ENCODE data around the gene RCCD1. TPM values are rescaled to one million over a fixed set of nuclear protein-coding genes. Genes with fewer than 3 reads are reported as not detected.

Gene RCCD1
- 51.4 and 51.5 TPM in 2 replicates for total RNA-seq (2021)
- Bru-seq, nascent RNA = percentile 80 among the genes with signal in this experiment
- BruChase-seq, experiment 1, labeled RNA remaining after a 2-hour chase = percentile 70 among the genes with signal in this experiment
- percentile 77 among the genes with signal in this experiment for BruChase-seq, experiment 2, labeled RNA remaining after a 6-hour chase
- long read RNA-seq, transcript RCCD1-201 (8 exons, 2,689 nt) = major isoform, 33 of 81 reads
- long read RNA-seq, partial matches to known transcripts = 22 of 81 reads
- long read RNA-seq, other reads (novel, unspliced or antisense) = 25 of 81 reads

- Histone ChIP-seq H3K9me2 (ENCODE audit: insufficient read depth) (no peaks in the 10 kb centered on the region), H3K4me1 (replicated peaks; ENCODE audit: insufficient read depth) (peaks cover 10% of the 10 kb centered on the region), H3K79me2 (ENCODE audit: low read depth) (peaks cover 25% of the 10 kb centered on the region), H3K9me3 (ENCODE audit: insufficient read depth, low read depth) (no peaks in the 10 kb centered on the region), H3K36me3 (ENCODE audit: low read depth) (no peaks in the 10 kb centered on the region), H4K20me1 (ENCODE audit: insufficient read depth) (no peaks in the 10 kb centered on the region; the same call in 1 of the 2 replicates), H3K4me2 (peak within 1 kb of the TSS; percentile 83), H3K4me3 (peak within 1 kb of the TSS; percentile 98), H2AFZ (peak within 1 kb of the TSS; percentile 100), H3K27ac (peak within 1 kb of the TSS; percentile 88), H3K27me3 (ENCODE audit: insufficient read depth, low read depth) (no peaks in the 10 kb centered on the region), H3F3A (ENCODE audit: insufficient read depth, low read depth) (peaks cover 18% of the 10 kb centered on the region)
- intact Hi-C loops (cut with micrococcal nuclease; ENCODE audit: unreplicated experiment) = loop anchor here (5.0 kb wide), 2 partner anchors 77 to 317 kb away; no protein-coding TSS in a partner anchor
- TSS peak; percentile 58 for BruUV-seq (replicated peaks)
- POLR2A ChIA-PET (ENCODE audit: unreplicated experiment) = interaction anchor here (0.6 to 1.2 kb wide), 4 partner anchors 19 to 67 kb away, joined by 4 to 9 read pairs (median 6); partner anchors contain the start of gene UNC45A
- TF ChIP-seq CTCF (conservative IDR thresholded peaks at IDR 0.05) (no peak), EZH2 (IDR thresholded peaks at IDR 0.05; ENCODE audit: low read depth) (no peak)
- CTCF ChIA-PET = interaction anchor here (0.7 kb wide), 1 partner anchor 78 kb away, joined by 4 read pairs; no protein-coding TSS in a partner anchor
- DNase-seq = peak; percentile 90 to 92
Measured at GRCh38 chr15:90954712-90955623, at the start of gene RCCD1. RCCD1 (plus strand) TSS chr15:90954884; CDS start chr15:90956735, 1,851 bp downstream.

- CTCF ChIA-PET = no interaction called here
- Histone ChIP-seq H3K79me2 (ENCODE audit: low read depth) (no peaks in the 10 kb centered on the region), H2AFZ (no peak overlapping the region), H3K4me2 (no peak overlapping the region), H3K4me1 (replicated peaks; ENCODE audit: insufficient read depth) (peaks cover 18% of the 10 kb centered on the region), H3K9me2 (ENCODE audit: insufficient read depth) (no peaks in the 10 kb centered on the region), H3K4me3 (no peak overlapping the region), H3K9me3 (ENCODE audit: insufficient read depth, low read depth) (no peaks in the 10 kb centered on the region), H3F3A (ENCODE audit: insufficient read depth, low read depth) (peaks cover 23% of the 10 kb centered on the region; the same call in 1 of the 2 replicates), H3K27me3 (ENCODE audit: insufficient read depth, low read depth) (no peaks in the 10 kb centered on the region), H4K20me1 (ENCODE audit: insufficient read depth) (no peaks in the 10 kb centered on the region), H3K27ac (no peak overlapping the region), H3K36me3 (ENCODE audit: low read depth) (no peaks in the 10 kb centered on the region)
- no TSS peak for BruUV-seq (replicated peaks)
- TF ChIP-seq EZH2 (IDR thresholded peaks at IDR 0.05; ENCODE audit: low read depth) (no peak), CTCF (conservative IDR thresholded peaks at IDR 0.05) (no peak)
- intact Hi-C loops (cut with micrococcal nuclease; ENCODE audit: unreplicated experiment) = no loop called here
- DNase-seq = no peak
- POLR2A ChIA-PET (ENCODE audit: unreplicated experiment) = interaction anchor here (0.6 kb wide), 1 partner anchor 585 kb away, joined by 4 read pairs; no protein-coding TSS in a partner anchor
Measured at GRCh38 chr15:90905306-90906180, 49.1 kb upstream of the RCCD1 start.

Measured in PC-9 (cell line).